HG03354 (cell line): ENCODE results near the gene ARAP2.

Experiments used
- ATAC-seq: cut with Tn5 transposase; IDR thresholded peaks from one replicate; pipeline ENCODE4 v1.9.1; 2021; ENCODE audit warnings: mild to moderate bottlenecking; ENCODE audit not compliant: unreplicated experiment, poor library complexity, severe bottlenecking

Gene ARAP2

DNA sequence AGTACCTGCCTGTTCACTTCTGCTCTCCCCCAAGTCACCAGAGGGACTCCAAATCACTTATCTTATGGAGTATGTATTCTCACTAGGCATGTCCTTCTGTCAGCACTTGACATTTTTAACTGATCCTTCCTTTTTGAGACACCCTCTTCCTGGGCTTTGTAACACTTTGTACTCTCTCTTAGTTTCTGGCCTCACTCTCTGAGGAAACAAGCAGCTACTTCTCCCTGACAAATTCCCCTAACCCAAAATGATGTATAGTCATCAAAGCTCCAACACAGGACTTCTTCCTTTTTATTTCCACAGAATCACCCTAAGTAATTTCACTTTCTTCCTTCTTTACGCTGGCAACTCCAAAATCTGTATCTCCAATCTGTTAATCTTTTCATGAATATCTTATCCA lies 101.8 kb downstream of the ARAP2 start:
- no peak for ATAC-seq

DNA sequence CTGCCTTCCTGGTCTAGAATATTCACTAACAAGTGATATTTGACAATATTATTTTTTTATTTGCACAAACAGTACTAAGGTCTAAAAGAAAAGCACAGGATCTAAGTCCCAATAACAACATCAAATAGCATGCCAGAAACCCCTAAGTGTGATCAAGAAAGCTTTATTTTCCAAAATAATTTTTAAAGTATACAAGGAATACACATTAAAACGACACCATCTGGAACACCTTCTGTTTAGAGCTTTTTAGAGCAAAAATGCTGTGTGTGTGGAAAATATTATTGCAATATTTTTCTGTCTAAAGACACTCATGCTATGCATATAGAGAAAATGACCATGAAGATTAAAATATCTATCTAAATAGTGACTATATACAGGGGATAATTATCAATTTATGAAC lies 103.1 kb downstream of the ARAP2 start:
- no peak for ATAC-seq

DNA sequence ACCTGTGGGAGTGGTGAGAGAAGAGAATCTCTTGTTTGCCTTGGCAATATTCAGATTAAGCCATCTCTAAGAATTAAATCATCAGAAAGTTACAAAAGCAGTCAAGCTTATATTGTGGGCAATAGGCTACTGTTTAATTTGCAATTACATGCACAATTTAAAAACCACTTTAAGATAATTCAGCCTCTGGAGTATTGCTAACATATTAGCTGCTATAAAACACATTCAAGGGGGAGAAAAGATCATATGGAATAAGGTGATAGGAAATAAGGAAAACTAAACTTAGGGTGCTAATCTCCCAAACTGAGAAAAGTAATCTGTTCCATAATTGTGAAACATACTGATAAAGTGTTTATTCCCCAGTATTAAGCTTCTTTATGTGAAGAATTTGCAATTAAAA lies 103.9 kb downstream of the ARAP2 start:
- no peak for ATAC-seq

DNA sequence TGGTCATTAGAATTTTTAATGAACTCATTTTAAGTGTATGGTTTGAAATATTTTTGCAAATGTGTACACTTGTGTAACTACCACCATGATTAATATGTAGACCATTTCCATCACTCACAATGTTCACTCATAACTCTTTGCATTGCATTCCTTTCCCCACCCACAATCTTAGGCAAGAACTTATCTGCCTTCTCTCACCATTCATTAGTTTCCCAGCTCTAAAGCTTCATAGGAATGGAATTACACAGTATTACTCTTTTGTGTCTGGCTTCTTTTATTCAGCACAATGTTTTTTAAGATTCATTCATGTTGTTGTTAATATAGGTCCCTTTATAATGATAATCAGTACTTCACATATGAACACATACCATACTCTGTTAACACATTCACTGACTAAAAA lies 106.1 kb downstream of the ARAP2 start:
- no peak for ATAC-seq

DNA sequence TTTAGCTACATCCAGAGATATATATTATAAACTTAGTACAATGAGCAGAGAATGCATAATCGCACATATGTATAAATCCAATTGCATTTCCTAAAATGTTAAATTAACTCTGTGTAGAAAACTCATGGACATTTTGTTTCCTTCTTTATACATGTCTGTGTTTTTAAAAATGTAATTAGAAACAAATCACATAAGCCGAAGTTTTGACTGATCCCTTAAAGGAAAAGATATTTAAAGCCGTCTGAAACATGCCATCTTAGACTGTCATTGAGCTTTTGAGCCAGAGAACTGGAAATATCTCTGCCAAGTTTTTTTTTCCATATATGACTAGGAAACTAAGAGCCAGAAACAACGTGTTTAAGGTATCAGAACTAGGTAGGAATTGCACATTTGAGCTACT lies 107.0 kb downstream of the ARAP2 start:
- ATAC-seq = no peak

DNA sequence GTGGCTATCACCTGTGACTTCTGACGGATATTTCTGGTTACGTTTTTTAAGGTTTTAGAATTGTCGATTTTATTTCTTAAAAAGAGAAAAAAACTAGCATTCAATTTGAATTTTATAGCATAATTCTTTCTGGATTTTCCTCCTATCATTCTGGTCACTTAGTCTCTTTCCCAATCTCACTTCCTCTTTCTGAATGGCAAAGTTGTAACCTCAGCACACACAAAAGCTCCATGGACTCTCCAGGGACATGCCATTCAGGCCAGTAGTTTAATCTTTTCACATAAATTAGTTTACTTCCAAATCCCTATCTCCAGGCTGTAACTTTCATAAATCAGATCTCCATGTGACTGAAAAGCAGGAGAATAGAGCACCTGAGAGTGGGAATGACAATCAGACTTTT lies 110.7 kb downstream of the ARAP2 start:
- no peak for ATAC-seq

DNA sequence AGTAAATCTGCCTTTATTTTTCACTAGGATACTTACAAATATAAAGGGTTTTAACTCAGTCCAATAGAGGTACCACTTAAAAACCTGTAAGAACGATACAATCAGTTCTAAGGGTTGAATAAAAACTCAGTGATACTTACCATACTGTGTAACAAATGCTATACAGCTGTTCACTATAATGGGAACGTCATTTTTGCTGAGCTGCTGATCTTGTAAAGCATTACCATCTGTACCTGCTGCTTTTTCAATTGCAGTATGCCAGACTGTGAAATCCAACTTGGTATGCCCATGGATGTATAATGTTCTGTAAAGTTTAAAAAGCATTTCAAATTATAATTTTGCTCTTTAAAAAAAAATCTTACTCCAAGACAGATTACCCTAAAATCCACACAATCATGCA lies 111.2 kb downstream of the ARAP2 start:
- no peak for ATAC-seq

DNA sequence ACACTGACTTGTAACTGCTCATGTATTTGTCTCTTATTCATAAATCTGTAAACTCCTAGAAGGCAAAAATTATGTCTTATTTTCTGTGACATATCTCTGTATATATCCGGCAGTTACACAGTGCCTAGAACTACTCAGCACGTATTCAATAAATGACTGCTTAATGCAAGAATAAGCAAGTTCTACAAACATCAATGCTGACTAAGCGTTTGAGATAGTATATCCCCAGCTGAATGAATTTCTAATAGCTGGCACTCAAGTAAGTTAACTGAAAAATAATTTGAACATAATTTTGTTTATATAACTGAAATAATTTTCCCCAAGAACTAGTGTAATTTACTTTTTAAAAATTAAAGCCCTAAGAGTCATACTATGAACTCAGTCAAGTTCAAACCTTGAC lies 113.7 kb downstream of the ARAP2 start:
- ATAC-seq = no peak

DNA sequence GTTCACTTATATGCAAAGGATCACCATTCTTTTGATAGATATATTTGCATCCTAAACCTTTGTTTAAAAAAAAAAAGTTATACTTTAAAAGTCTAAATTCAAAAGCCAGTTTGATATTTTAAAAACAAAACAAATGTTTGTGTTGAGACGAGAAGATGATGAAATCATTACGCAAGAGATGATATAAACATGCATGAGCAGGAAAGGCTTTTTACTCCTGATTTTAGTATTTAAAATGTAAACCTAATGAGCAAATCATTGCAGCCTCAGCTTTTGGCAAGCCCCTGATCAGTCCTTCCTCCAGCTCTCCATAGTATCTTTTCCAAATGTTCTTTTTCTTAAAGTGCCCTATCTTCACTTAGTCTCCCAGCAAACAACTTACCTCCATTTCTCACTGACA lies 115.6 kb downstream of the ARAP2 start:
- no peak for ATAC-seq

DNA sequence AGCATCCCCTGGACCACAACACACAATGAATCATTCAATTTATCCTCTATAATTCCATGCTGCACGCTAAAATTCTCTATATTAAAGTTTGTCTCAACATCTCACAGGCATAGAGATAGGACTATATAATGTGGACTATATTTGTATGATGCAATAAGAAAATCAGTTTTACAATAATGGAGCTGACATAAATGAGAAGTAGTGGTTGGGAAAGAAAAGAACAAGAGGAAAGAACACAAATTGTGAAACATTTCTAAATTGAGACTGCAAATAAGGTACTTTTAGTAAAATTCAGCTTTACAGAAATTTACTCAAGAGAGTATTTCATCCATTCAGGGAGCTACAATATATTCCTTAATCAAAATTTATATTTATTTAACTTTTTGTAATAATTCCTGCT lies 120.4 kb downstream of the ARAP2 start:
- no peak for ATAC-seq

DNA sequence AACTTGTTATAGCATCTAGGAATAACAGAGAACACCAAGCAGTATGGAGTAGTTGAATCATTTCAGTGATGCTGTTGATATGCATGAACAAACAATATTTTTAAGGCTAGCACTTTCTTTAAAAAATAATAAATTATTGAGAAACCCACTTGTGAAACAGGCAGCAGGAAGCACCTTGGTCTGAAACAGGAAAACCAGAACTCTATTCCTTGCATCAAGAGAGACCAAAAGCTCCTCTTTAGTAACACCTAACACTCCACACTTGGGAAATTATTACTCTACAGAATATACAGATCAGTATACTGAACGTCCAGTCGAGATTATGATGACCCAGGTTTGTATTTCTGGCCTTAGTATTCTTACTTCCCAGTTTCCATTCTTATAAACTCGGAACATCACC lies 129.0 kb downstream of the ARAP2 start:
- no peak for ATAC-seq

DNA sequence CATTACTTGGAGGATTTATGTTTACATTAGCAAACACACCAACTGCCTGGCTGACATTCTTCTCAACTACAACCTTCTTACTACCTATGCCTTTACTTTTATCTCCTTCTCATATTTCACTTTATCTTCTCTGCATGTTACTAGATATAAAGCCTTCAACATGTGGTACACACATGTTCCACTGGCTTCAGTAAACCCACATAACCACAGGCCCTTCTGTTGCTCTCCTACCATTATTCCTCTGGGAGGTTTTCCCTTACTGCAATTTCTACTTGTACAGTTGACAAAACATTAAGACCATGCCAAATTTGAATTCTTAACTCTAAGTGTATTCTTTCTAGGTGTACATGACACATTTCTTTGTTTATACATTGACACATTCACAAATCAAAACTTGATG lies 133.1 kb downstream of the ARAP2 start:
- ATAC-seq = no peak

DNA sequence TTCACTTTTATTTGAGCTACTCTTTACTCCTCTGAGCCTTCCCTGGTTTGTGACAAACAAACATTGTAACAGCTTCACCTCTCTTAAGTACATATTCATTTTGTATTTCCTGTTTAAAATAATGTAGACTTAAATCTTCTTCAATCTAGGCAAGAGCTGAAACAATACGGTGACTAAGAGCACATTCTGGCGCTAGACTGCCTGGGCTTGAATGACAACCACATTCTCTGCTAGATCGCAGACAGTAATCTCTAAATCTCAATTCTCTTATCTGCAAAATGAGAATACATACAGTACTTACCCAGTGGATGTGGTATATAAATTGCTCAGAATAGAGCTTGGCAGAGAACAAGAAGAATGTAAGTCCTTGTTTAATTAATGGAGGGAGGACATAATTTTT lies 144.8 kb downstream of the ARAP2 start:
- ATAC-seq = no peak

DNA sequence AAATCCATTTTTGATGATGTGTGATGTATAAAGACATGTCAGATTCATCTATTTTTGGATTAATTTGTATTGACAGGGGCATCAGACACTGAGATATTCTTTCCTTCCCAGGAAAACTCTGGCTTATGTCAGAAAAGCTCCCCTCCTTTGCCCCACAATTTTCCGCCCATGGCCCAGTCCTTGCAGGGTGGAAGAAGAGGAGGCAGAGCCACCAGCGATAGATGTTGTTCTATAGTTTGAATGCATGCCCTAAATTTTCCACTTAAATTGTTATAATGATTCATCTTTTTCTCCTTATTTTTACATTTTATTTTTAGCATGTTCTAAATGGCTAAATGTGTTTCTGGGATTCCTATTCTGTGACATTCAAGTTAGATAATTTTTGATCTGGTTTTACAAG lies 149.3 kb downstream of the ARAP2 start:
- no peak for ATAC-seq

DNA sequence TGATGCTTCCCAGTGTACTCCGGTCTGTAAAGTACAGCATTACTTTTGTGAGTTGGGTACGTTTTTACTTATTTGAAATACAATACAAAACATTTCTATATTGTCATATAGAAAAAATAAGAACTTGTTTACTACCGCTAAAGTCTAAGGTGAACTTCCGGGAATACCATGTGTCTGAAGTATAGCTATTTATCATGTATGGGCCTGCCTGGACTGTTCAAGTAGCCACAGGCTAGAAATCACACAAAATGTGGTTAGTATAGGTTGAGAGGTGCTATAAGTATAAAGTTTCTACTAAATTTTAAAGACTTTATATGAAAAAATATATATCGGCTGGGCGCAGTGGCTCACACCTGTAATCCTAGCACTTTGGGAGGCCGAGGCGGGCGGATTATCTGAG lies 152.3 kb downstream of the ARAP2 start:
- ATAC-seq = no peak

DNA sequence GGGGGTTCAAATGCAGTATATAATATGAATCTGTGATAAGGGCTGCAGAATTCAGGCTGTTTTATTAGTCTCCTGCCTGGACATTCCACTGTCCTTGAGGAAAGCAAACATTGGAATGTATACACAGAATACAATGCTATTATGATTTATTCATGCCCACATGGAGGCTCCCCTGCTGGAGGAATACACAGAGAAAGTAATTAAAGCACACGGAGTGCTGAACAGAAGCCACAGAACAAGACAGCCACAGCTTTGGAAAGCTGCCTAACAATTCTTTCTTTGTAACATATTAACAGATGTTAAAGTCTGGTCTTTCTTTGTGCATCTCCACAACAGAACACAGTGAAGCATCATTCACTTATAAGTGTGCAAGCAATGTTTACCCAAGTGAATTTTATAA lies 155.8 kb downstream of the ARAP2 start:
- ATAC-seq = no peak

DNA sequence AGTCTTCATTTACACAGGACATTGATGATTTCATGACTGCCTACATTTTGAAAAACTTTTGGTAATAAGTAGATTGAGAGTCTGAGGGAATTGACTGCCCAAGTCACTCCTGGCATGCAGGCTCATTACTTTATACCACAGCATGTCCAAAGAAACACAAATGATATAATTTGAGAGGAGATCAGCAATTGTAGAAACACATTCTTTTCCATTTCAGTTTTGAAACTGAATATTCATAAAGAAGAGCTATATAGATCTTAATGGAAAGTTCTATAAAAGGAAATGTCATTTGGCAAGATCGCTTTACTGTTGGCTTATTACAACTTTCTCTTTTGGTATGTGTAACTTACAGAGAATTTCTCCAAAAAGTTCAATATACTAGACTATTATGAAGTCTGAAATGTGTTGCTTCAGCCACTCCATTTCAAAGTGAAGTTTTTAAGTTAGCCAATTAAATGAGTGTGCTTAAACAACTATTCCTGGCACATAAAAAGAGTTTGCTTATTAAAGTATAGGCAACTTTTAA lies 158.0 kb downstream of the ARAP2 start:
- no peak for ATAC-seq

DNA sequence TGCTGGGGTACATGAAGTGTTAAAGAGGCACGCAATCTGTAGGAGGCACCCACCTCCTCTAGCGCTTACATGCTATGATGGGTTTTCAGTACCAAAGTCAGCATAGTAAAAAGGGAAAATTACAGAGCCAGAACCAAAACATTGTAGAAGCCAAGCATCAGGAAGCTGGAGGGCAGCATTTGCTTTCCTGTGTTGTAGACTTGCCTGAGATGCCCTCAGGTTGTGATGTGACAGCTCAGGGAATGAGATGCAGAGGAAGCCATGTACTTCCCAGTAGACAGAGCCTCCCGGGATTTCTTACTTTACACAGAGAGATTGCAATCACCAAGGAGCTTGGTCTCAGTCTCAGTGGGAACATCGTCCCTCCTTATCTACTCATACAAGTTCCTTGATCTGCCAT lies 161.5 kb downstream of the ARAP2 start:
- no peak for ATAC-seq

DNA sequence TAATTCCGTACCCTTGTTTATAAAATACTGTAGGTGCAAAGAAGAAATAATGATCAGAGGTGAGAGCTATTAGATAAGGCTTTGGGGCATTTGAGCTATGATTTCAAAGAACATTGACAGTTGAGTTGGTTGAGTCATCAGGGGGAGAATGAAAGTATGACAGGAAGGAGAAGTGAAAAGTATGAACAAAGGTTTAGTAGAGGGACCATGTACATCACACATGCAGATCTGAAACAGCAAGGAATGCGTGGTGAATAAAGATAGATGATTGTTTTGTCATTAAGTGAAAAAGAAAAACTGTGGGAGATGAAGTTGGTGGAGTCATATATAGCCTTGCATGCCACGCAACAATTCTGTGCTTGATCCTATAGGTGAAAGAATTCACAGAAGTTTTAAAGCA lies 163.1 kb downstream of the ARAP2 start:
- peak; percentile 93 for ATAC-seq

DNA sequence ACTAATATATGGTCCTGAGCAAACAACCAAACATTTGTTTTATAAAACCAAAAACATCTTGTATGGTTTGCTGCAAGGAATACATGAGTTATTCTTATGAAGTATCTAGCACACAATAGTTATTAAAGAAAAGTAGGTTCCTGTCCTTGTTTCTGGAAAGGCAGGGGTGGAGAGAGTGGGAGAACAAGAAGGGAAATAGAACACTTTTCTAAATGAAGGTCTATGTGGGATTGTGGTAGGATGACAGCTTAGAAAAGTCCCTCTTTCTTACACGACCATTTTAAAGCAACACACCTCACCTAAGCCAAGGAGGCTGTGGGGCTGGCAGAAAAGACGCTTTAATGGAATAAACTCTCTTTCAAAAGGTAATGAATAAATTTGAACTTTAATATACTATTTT lies 164.6 kb downstream of the ARAP2 start:
- ATAC-seq = no peak

DNA sequence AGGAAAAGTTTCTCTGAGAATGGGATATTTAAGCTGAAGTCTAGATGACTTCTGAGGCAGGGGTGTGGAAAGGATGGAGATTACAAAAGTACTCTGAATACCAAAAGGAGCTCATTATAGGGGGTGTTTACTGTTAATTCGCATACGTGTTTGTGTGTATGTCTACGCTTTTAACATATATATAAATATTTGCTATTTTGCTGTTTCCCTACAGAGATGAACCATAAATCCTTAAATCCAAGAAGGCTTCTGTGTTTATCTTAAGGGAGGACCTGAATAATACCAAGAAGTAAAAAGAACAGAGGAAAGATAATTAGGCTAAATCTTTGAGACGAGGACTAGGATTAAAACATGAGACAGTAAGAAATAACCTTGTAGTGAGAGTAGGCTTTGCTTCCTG lies 166.0 kb downstream of the ARAP2 start:
- no peak for ATAC-seq

DNA sequence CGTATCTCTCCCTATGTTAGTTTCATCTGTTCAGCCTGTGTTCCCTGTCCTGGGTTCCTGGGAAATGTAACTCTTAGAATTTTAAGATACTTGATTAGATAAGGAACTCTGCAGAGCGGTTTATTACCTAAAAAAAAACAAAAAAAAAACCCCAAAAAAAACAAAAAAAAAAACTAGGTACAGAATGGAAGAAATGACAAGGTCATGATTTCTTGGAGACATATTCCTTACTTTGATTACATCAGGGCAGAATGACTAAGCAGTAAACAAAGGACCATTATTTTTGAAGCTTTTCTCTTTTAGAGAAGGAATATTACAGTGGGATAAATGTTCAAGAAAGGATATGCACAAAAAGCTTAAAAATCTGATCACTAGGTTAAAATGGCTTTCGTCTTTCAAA lies 171.8 kb downstream of the ARAP2 start:
- no peak for ATAC-seq

DNA sequence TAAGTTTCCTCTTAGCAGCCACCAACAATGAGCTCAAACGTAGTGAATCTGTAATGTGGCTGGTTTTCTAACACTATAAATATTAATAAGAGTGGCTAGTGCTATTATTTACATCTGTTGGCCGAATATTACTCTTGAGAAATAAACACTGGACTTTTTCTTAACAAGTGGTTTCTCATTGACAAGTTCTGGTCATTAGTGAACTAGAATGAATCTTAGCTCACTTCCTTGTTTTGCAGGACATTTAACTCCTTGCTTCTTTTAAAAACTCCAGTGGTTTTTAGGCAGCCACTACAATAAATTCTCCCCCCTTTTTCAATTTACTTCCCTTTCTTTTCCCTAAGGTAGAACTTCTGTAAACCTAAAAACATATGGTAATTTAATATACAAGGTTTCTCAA lies 177.2 kb downstream of the ARAP2 start:
- ATAC-seq = no peak
